Endothelial cell of umbilical vein (primary cell): ENCODE data around the gene MRPL4. TPM values are rescaled to one million over a fixed set of nuclear protein-coding genes. Genes with fewer than 3 reads are reported as not detected.

Experiments used
- BruUV-seq: library from RNA; stranded (reverse); fragments of 400-500 nt; replicated peaks from 2 replicates; lab custom pipeline; 2021; lab: Mats Ljungman, UMichigan
- CTCF ChIA-PET: fragments of 300-600, 350-600 bp; sonication (Branson Sonifier 250); formaldehyde crosslinking; loops from one replicate; lab custom pipeline; 2021; ENCODE audit warnings: antibody characterized with exemption, inconsistent platforms; lab: Charles Lee
- POLR2A ChIA-PET: fragments of 300-600, 350-600 bp; sonication (Branson Sonifier 250); formaldehyde crosslinking; loops from one replicate; lab custom pipeline; 2021; ENCODE audit warnings: antibody characterized with exemption, inconsistent platforms; lab: Charles Lee
- DNase-seq: peaks from one replicate; pipeline ENCODE4 v3.0.0-alpha.2; 2011; ENCODE audit warnings: low read depth, low spot score
- FAIRE-seq: peaks from 2 replicates; lab custom pipeline; 2011; peaks lifted over from hg19 to GRCh38; lab: Jason Lieb, UNC
- H2AFZ ChIP-seq: 2 replicates; pipeline ENCODE4 v1.6.0; 2012; ENCODE audit warnings: low read depth, low read length, control low read depth, inconsistent platforms
- H3K27ac ChIP-seq: 2 replicates; pipeline ENCODE4 v1.5.1; 2011; ENCODE audit warnings: low read depth, mild to moderate bottlenecking, control low read depth, low read length, moderate library complexity; ENCODE audit not compliant: insufficient read depth
- H3K27me3 ChIP-seq, 2 experiments: 2 replicates each; pipeline versions ENCODE4 v1.6.0 to v1.6.1; 2011; ENCODE audit warnings: low read length in 2 of 2, mixed read lengths in 1 of 2; ENCODE audit not compliant: control insufficient read depth in 2 of 2, insufficient read depth in 2 of 2
- H3K36me3 ChIP-seq, 2 experiments: 2 replicates in 1 of 2; 3 replicates in 1 of 2; pipeline ENCODE4 v1.5.1; 2011; ENCODE audit warnings: low read length in 2 of 2, mild to moderate bottlenecking in 1 of 2, moderate library complexity in 1 of 2; ENCODE audit not compliant: control insufficient read depth in 2 of 2, insufficient read depth in 2 of 2; ENCODE audit errors: extremely low read depth in 1 of 2
- H3K4me1 ChIP-seq: 3 replicates; pipeline ENCODE4 v1.5.1; 2011; ENCODE audit warnings: mild to moderate bottlenecking, low read length; ENCODE audit not compliant: control insufficient read depth, insufficient read depth; ENCODE audit errors: extremely low read depth
- H3K4me2 ChIP-seq: 2 replicates; pipeline ENCODE4 v1.6.1; 2011; ENCODE audit warnings: low read length, control low read depth, mixed read lengths; ENCODE audit not compliant: insufficient read depth
- H3K4me3 ChIP-seq, 3 experiments: fragments of 200-600 bp in 1 of 3; sonication (generic), shearing (Covaris generic) in 1 of 3; replicated peaks in 1 of 3; 2 replicates each; pipeline ENCODE4 v1.5.1; 2011 to 2016; ENCODE audit warnings: control low read depth in 3 of 3, low read length in 3 of 3, mild to moderate bottlenecking in 2 of 3, inconsistent platforms in 1 of 3, low read depth in 1 of 3, moderate library complexity in 1 of 3; ENCODE audit not compliant: insufficient read depth in 1 of 3
- H3K79me2 ChIP-seq: 2 replicates; pipeline ENCODE4 v1.6.0; 2012; ENCODE audit warnings: low read length, inconsistent platforms; ENCODE audit not compliant: control insufficient read depth, insufficient read depth
- H3K9ac ChIP-seq: replicated peaks from 2 replicates; pipeline ENCODE3; 2011; ENCODE audit warnings: low read length, control low read depth; ENCODE audit not compliant: insufficient read depth; ENCODE audit errors: extremely low read depth
- H3K9me1 ChIP-seq: replicated peaks from 3 replicates; pipeline ENCODE4 v1.6.0; 2011; ENCODE audit warnings: mild to moderate bottlenecking, low read length; ENCODE audit not compliant: control insufficient read depth, insufficient read depth; ENCODE audit errors: extremely low read depth
- H3K9me3 ChIP-seq: replicated peaks from 2 replicates; pipeline ENCODE4 v1.5.1; 2012; ENCODE audit warnings: low read length, inconsistent platforms; ENCODE audit not compliant: control insufficient read depth, insufficient read depth
- H4K20me1 ChIP-seq: replicated peaks from 2 replicates; pipeline ENCODE3; 2011; ENCODE audit warnings: mild to moderate bottlenecking, low read length; ENCODE audit not compliant: control insufficient read depth, insufficient read depth; ENCODE audit errors: extremely low read depth
- CTCF ChIP-seq, 2 donors: IDR thresholded peaks; 1 replicate in 1 of 2; 2 replicates in 1 of 2; pipeline ENCODE4 v1.5.1; 2011; ENCODE audit warnings: low read length in 2 of 2, mild to moderate bottlenecking in 2 of 2, moderate library complexity in 2 of 2, control low read depth in 1 of 2, inconsistent platforms in 1 of 2, low read depth in 1 of 2; ENCODE audit not compliant: insufficient read depth in 1 of 2; ENCODE audit errors: extremely low read depth in 1 of 2
- EZH2 ChIP-seq: IDR thresholded peaks from 2 replicates; pipeline ENCODE4 v1.6.1; 2012; ENCODE audit warnings: borderline replicate concordance, low read depth, mild to moderate bottlenecking, moderate library complexity, low read length, inconsistent platforms; ENCODE audit not compliant: severe bottlenecking
- FOS ChIP-seq: IDR thresholded peaks from 2 replicates; pipeline ENCODE4 v1.6.1; 2011; ENCODE audit warnings: mild to moderate bottlenecking, low read length, moderate library complexity, borderline replicate concordance; ENCODE audit not compliant: insufficient read depth
- GATA2 ChIP-seq: IDR thresholded peaks from 2 replicates; pipeline ENCODE4 v1.7.0; 2011; ENCODE audit warnings: low read depth, mild to moderate bottlenecking, moderate library complexity, mixed read lengths, low read length; ENCODE audit not compliant: insufficient read length, insufficient read depth
- JUN ChIP-seq: IDR thresholded peaks from 2 replicates; pipeline ENCODE4 v1.6.1; 2011; ENCODE audit warnings: borderline replicate concordance, low read depth; ENCODE audit not compliant: insufficient read length, insufficient read depth
- POLR2A ChIP-seq: IDR thresholded peaks from 2 replicates; pipeline ENCODE4 v1.6.1; 2012; ENCODE audit warnings: low read depth, mild to moderate bottlenecking, control low read depth, low read length
- dilution Hi-C: fragments of 300-500 bp; cut with MboI; formaldehyde crosslinking; loops from one replicate; pipeline ENCODE4 v1.15.0; 2019; ENCODE audit warnings: low sequenced_read_pairs; ENCODE audit not compliant: extremely low pct_ligation_motif_present
- intact Hi-C: fragments of 100-400 bp; cut with micrococcal nuclease; formaldehyde crosslinking; loops from one replicate; pipeline ENCODE4 v1.10.0; 2022
- polyA plus RNA-seq, 4 experiments: library from polyadenylated mRNA; depleted of rRNA in 3 of 4; stranded (reverse) in 3 of 4; unstranded in 1 of 4; fragments of >200 nt; gene quantifications; 2 replicates each; pipeline versions ENCODE4 v1.2.1 to v1.2.3, GENCODE V29; 2011 to 2012; ENCODE audit warnings: missing spikeins in 1 of 4
- total RNA-seq: library from RNA; stranded (reverse); gene quantifications from 2 replicates; pipeline ENCODE4 v1.2.3, GENCODE V29; 2021

MRPL4 gene
- total and polyA plus RNA-seq, 2 donors (not counting 3 experiments of a cell fraction or from before 2014, with no cell fraction given), result 70.4 to 118 TPM

- no peak overlapping the region for H3K4me2 ChIP-seq
- H3K36me3 ChIP-seq, result no peaks in the 10 kb centered on the region
- H2AFZ ChIP-seq, result no peak overlapping the region
- TF ChIP-seq GATA2 (no peak), EZH2 (peak; percentile 73)
- no TSS peak for BruUV-seq
- H4K20me1 ChIP-seq, result no peaks in the 10 kb centered on the region
- H3K79me2 ChIP-seq, result no peaks in the 10 kb centered on the region
- no peaks in the 10 kb centered on the region for H3K9me1 ChIP-seq
- no peak for FAIRE-seq
- CTCF ChIA-PET, result interaction anchor here (1.0 to 3.2 kb wide), 4 partner anchors 24 to 96 kb away, joined by 3 to 18 read pairs (median 8); no protein-coding TSS in a partner anchor
- dilution Hi-C loops (no loop called here), intact Hi-C loops (no loop called here)
- H3K4me1 ChIP-seq, result peaks cover 25% of the 10 kb centered on the region
- H3K27me3 ChIP-seq, result peaks cover 54 to 67% of the 10 kb centered on the region in 2 experiments
- H3K9me3 ChIP-seq, result no peaks in the 10 kb centered on the region
- DNase-seq, result no peak
- H3K9ac ChIP-seq, result no peak overlapping the region
- POLR2A ChIA-PET, result no interaction called here
- H3K27ac ChIP-seq, result no peak overlapping the region
- H3K4me3 ChIP-seq, result no peak overlapping the region
These were observed 41.0 kb downstream of the MRPL4 start for GRCh38 chr19:10292789-10293636.

GRCh38 chr19:10293637-10294367 is 41.8 kb downstream of the MRPL4 start:
- DNase-seq (no peak), FAIRE-seq (no peak)
- Histone ChIP-seq H3K27me3 (peaks cover 54 to 67% of the 10 kb centered on the region in 2 experiments), H3K27ac (no peak overlapping the region), H4K20me1 (no peaks in the 10 kb centered on the region), H3K4me3 (no peak overlapping the region), H3K36me3 (no peaks in the 10 kb centered on the region), H3K4me2 (no peak overlapping the region), H3K4me1 (peaks cover 24% of the 10 kb centered on the region), H3K9me1 (no peaks in the 10 kb centered on the region), H2AFZ (no peak overlapping the region), H3K9ac (no peak overlapping the region), H3K79me2 (no peaks in the 10 kb centered on the region), H3K9me3 (no peaks in the 10 kb centered on the region)
- no TSS peak for BruUV-seq
- dilution Hi-C loops, result no loop called here
- ChIA-PET POLR2A (no interaction called here), CTCF (interaction anchor here (1.0 to 3.2 kb wide), 3 partner anchors 24 to 95 kb away, joined by 3 to 18 read pairs (median 4); no protein-coding TSS in a partner anchor)
- intact Hi-C loops, result no loop called here
- TF ChIP-seq CTCF (IDR thresholded peaks at IDR 0.05; ENCODE audit: extremely low read depth in 1 of 2, insufficient read depth in 1 of 2, low read depth in 1 of 2, low read length in 2 of 2) (no peak), EZH2 (peak; percentile 64), JUN (no peak), FOS (no peak), POLR2A (no peak)
